ENCODE results near the gene CBLC. TPM values are rescaled to one million over a fixed set of nuclear protein-coding genes. Genes with fewer than 3 reads are reported as not detected.

CBLC gene
- total RNA-seq, 1 donor from 2014 or later: not detected

DNA sequence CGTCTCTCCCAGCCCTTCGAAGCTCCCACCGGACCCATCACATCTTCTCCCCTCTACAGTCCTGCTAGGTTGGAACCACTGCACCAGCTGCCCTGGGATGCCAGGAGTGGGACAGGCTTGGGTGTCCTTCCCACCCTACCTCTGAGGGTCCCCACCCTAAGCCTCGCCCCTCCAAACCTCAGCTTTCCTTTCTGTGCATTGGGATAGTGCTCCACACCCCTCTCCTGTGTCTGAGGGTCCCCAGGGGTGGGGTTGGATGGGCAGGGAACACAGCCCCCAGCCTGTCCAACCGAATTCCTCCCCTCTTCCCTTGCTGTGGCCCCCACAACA, 31.1 kb upstream of the CBLC start:
- H3K4me1 ChIP-seq (ENCODE audit: control insufficient read depth in 3 of 3, insufficient read depth in 3 of 3, low read length in 3 of 3): peaks cover 57 to 65% (median 58%) of the 10 kb centered on the region in 3 donors
- H3K27ac ChIP-seq (ENCODE audit: low read depth, low read length): peak overlapping the region; percentile 93
- H3K4me3 ChIP-seq (ENCODE audit: low read length in 3 of 3): peak overlapping the region in 1 of 3 donors; percentile 40
- no peaks in the 10 kb centered on the region for H3K27me3 ChIP-seq (ENCODE audit: control insufficient read depth in 3 of 3, insufficient read depth in 3 of 3, low read length in 3 of 3)
- no peaks in the 10 kb centered on the region for H3K9me3 ChIP-seq (ENCODE audit: control insufficient read depth in 3 of 3, low read length in 3 of 3)
- H3K36me3 ChIP-seq (ENCODE audit: control insufficient read depth in 3 of 3, insufficient read depth in 3 of 3, low read length in 3 of 3): peaks cover 7 to 13% (median 9%) of the 10 kb centered on the region in 3 donors
- peak overlapping the region in 2 of 3 donors; percentile 77 for H3K9ac ChIP-seq (ENCODE audit: low read depth in 1 of 3, low read length in 3 of 3)

DNA sequence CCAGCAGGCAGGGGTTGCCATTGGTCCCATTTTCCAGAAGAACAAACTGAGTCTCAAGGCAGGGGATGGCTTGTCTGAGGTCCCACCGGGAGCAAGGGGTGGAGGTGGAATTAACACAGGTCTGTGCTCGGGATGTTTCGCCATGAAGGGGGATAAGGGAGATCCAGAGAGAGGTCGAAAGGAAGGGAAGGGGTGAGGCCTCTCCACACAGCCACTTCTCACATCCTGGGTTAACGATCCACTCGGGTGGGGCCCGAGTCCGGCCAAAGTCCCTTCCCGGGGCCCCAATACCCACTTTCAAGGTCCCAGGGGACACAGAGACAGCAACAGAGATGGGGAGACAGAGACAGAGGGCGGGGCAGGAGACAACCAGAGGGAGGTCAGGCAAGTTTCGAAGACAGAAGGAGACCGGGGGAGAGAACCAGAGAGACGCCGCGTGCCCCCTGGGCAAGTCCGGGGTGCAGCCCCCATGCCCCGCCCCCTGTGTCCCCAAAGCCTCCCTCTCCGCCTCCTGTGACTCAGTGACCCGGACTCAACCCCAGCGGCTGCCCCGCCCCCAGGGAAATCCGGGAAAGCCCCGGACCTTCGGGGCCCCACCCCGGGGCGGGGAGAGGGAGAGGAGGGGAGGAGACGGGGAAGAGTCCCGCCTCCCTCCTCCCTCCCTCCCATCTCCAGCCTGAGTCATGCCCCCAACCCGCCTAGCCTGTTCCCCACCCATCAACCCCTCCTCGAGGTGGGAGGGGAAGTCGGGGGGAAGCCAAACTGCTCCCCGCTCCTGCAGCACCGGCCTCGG, 30.5 kb upstream of the CBLC start:
- H3K27ac ChIP-seq (ENCODE audit: low read depth, low read length): peak overlapping the region; percentile 93
- no peaks in the 10 kb centered on the region for H3K27me3 ChIP-seq (ENCODE audit: control insufficient read depth in 3 of 3, insufficient read depth in 3 of 3, low read length in 3 of 3)
- H3K4me1 ChIP-seq (ENCODE audit: control insufficient read depth in 3 of 3, insufficient read depth in 3 of 3, low read length in 3 of 3): peaks cover 55 to 67% (median 57%) of the 10 kb centered on the region in 3 donors
- H3K9ac ChIP-seq (ENCODE audit: low read depth in 1 of 3, low read length in 3 of 3): peak overlapping the region; percentile 77 to 96 (median 81)
- peaks cover 7 to 16% (median 12%) of the 10 kb centered on the region in 3 donors for H3K36me3 ChIP-seq (ENCODE audit: control insufficient read depth in 3 of 3, insufficient read depth in 3 of 3, low read length in 3 of 3)
- H3K4me3 ChIP-seq (ENCODE audit: low read length in 3 of 3): peak overlapping the region; percentile 65 to 86 (median 80)
- H3K9me3 ChIP-seq (ENCODE audit: control insufficient read depth in 3 of 3, low read length in 3 of 3): no peaks in the 10 kb centered on the region

DNA sequence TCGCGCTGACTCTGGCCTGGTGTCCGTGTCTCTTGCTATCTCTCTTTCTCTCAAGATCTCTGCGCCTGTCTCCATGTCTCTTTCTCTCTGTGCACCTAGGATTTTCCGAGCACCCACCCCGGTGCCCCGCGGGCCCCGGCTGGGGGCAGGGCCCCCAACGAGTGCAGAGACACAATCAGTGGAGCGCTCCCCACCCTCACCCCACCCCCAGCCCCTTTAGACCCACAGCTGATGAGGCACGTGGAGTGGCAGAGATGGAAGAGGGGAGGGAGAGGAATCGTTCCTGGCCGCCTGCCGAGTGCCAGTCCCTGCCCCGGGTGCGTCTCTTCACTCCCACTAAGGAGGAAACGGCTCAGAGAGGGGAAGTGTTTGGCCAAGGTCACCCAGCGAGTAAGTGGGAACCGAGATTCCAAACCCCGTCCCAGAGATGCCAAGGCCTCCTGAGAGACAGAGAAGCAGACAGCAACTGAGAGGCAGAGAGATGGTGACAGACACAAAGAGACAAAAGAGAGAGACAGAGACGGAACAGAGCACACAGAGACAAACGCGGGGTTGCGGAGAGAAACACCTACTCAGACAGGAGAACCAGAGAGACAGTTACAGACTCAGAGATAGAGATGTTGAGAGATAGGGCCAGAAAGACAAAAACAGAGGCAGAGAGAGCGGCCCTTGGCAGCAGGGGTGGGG, 29.8 kb upstream of the CBLC start:
- Histone ChIP-seq H3K36me3 (ENCODE audit: control insufficient read depth in 3 of 3, insufficient read depth in 3 of 3, low read length in 3 of 3) (peaks cover 13 to 22% (median 17%) of the 10 kb centered on the region in 3 donors), H3K4me3 (ENCODE audit: low read length in 3 of 3) (peak overlapping the region; percentile 65 to 86 (median 80)), H3K9ac (ENCODE audit: low read depth in 1 of 3, low read length in 3 of 3) (peak overlapping the region; percentile 74 to 96 (median 81)), H3K9me3 (ENCODE audit: control insufficient read depth in 3 of 3, low read length in 3 of 3) (no peaks in the 10 kb centered on the region), H3K27me3 (ENCODE audit: control insufficient read depth in 3 of 3, insufficient read depth in 3 of 3, low read length in 3 of 3) (no peaks in the 10 kb centered on the region), H3K4me1 (ENCODE audit: control insufficient read depth in 3 of 3, insufficient read depth in 3 of 3, low read length in 3 of 3) (peaks cover 55 to 67% (median 56%) of the 10 kb centered on the region in 3 donors), H3K27ac (ENCODE audit: low read depth, low read length) (peak overlapping the region; percentile 93)

DNA sequence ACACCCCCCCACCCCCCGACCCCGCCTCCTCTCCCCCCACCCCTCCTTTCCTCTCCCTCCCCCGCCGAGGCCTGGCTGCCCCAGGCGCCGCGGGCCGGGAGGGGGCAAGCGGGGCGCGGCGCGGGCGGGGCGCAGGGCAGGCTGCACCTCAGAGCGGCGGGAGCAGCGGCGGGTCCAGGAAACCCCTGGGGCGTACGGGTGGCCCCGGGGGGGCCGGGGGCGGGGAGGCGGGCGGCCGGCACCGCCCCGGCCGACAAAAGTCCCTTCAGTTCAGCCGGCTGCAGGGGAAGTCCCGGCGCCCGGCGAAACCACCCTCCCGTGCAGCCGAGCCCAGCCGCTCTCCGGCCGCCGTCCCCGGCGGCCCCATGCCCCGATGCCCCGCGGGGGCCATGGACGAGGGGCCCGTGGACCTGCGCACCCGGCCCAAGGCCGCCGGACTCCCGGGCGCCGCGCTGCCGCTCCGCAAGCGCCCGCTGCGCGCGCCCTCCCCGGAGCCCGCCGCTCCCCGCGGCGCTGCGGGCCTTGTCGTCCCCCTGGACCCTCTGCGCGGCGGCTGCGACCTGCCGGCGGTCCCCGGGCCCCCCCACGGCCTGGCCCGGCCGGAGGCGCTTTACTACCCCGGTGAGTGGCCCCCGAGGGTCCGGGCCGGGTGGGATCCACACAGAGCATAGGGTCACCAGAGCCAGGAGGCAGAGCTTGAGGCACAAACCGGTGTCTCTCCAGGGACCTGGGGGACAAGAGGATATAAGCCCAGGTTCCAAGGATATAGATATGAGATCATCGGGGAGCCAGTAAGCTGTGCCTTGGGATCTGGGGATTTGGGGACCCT, 29.1 kb upstream of the CBLC start, which contains the start of gene BCL3:
BCL3 (plus strand) TSS at position 283 of the 829 bp plus-strand sequence; CDS start at position 366, 83 bp downstream.
- H3K9me3 ChIP-seq (ENCODE audit: control insufficient read depth in 3 of 3, low read length in 3 of 3): no peaks in the 10 kb centered on the region
- H3K36me3 ChIP-seq (ENCODE audit: control insufficient read depth in 3 of 3, insufficient read depth in 3 of 3, low read length in 3 of 3): peaks cover 14 to 22% (median 17%) of the 10 kb centered on the region in 3 donors
- H3K4me3 ChIP-seq (ENCODE audit: low read length in 3 of 3): peak within 1 kb of the TSS; percentile 65 to 86 (median 83)
- H3K9ac ChIP-seq (ENCODE audit: low read depth in 1 of 3, low read length in 3 of 3): peak within 1 kb of the TSS; percentile 91 to 96 (median 92)
- H3K4me1 ChIP-seq (ENCODE audit: control insufficient read depth in 3 of 3, insufficient read depth in 3 of 3, low read length in 3 of 3): peaks cover 57 to 68% (median 58%) of the 10 kb centered on the region in 3 donors
- peak within 1 kb of the TSS; percentile 93 for H3K27ac ChIP-seq (ENCODE audit: low read depth, low read length)
- no peaks in the 10 kb centered on the region for H3K27me3 ChIP-seq (ENCODE audit: control insufficient read depth in 3 of 3, insufficient read depth in 3 of 3, low read length in 3 of 3)

DNA sequence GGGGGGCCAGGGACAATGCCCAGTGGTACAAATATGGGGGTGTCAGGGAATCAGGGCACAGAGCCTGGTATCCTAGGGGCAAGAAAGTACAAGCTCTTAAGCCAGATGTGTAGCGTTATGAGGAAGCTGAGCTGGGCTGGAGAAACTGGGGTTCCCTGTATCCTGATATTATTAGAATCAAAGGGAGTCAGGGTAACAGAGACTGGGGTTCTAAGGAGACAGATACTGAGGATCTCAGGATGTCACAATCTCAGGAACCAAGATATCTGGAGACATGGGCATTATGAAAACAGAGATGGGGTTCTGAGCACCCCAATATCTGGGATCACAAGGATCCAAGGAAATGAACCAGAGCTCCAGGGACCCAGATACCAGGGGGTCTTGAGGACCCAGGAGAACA, 28.4 kb upstream of the CBLC start:
- peaks cover 14 to 22% (median 17%) of the 10 kb centered on the region in 3 donors for H3K36me3 ChIP-seq (ENCODE audit: control insufficient read depth in 3 of 3, insufficient read depth in 3 of 3, low read length in 3 of 3)
- peak overlapping the region; percentile 61 to 83 (median 78) for H3K4me3 ChIP-seq (ENCODE audit: low read length in 3 of 3)
- H3K9ac ChIP-seq (ENCODE audit: low read depth in 1 of 3, low read length in 3 of 3): peak overlapping the region; percentile 76 to 92 (median 91)
- H3K27ac ChIP-seq (ENCODE audit: low read depth, low read length): peak overlapping the region; percentile 93
- no peaks in the 10 kb centered on the region for H3K27me3 ChIP-seq (ENCODE audit: control insufficient read depth in 3 of 3, insufficient read depth in 3 of 3, low read length in 3 of 3)
- peaks cover 61 to 73% (median 63%) of the 10 kb centered on the region in 3 donors for H3K4me1 ChIP-seq (ENCODE audit: control insufficient read depth in 3 of 3, insufficient read depth in 3 of 3, low read length in 3 of 3)
- H3K9me3 ChIP-seq (ENCODE audit: control insufficient read depth in 3 of 3, low read length in 3 of 3): no peaks in the 10 kb centered on the region

DNA sequence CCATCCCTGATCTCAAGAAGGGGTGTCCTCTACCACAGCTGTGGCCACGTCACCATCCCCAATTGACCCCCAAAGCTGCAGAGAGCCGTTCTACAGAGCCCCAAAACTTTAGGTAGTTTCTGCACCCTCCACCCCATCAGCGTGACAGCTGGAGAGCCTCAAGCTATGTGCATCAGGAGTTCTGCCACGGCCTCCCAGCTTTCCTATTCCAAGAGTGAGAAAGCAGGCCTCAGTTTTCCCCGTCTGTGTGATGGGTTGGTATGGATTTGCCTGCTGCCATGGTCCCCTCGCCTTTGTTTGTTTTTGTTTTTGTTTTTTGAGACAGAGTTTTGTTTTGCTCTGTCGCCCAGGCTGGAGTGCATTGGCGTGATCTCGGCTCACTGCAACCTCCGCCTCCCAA, 27.7 kb upstream of the CBLC start:
- Histone ChIP-seq H3K27me3 (ENCODE audit: control insufficient read depth in 3 of 3, insufficient read depth in 3 of 3, low read length in 3 of 3) (no peaks in the 10 kb centered on the region), H3K27ac (ENCODE audit: low read depth, low read length) (peak overlapping the region; percentile 93), H3K4me1 (ENCODE audit: control insufficient read depth in 3 of 3, insufficient read depth in 3 of 3, low read length in 3 of 3) (peaks cover 61 to 71% (median 64%) of the 10 kb centered on the region in 3 donors), H3K4me3 (ENCODE audit: low read length in 3 of 3) (peak overlapping the region; percentile 61 to 83 (median 78)), H3K9ac (ENCODE audit: low read depth in 1 of 3, low read length in 3 of 3) (peak overlapping the region; percentile 76 to 92 (median 91)), H3K36me3 (ENCODE audit: control insufficient read depth in 3 of 3, insufficient read depth in 3 of 3, low read length in 3 of 3) (peaks cover 14 to 22% (median 17%) of the 10 kb centered on the region in 3 donors), H3K9me3 (ENCODE audit: control insufficient read depth in 3 of 3, low read length in 3 of 3) (no peaks in the 10 kb centered on the region)

DNA sequence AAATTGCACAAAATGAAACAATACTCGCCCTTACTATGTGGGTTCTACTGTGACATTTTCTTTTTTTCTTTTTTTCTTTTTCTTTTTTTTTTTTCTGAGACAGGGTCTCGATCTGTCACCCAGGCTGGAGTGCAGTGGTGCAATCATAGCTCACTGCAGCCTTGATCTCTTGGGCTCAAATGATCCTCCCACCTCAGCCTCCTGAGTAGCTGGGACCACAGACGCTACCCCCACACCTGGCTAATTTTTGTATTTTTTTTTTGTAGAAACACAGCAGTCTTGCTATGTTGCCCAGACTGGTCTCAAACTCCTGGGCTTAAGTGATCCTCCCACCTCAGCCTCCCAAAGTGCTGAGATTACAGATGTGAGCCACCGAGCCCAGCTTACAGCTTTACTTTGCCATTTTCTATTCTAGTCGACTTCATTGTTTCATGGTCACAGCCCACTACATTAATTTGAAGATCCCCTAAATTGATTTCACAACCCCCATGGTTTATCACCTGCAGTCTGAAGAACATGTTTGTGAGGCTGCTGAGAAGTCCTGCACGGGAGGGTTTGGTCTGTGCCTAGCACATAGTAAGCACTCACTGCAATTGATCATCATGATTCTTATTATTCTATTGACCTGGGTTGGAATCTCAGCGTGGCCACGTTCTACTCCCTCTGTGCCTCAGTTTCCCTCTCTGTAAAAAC, 25.4 kb upstream of the CBLC start:
- no peaks in the 10 kb centered on the region for H3K9me3 ChIP-seq (ENCODE audit: control insufficient read depth in 3 of 3, low read length in 3 of 3)
- H3K9ac ChIP-seq (ENCODE audit: low read depth in 1 of 3, low read length in 3 of 3): peak overlapping the region; percentile 71 to 86 (median 78)
- peak overlapping the region; percentile 66 to 77 (median 66) for H3K4me3 ChIP-seq (ENCODE audit: low read length in 3 of 3)
- H3K27ac ChIP-seq (ENCODE audit: low read depth, low read length): peak overlapping the region; percentile 99
- H3K36me3 ChIP-seq (ENCODE audit: control insufficient read depth in 3 of 3, insufficient read depth in 3 of 3, low read length in 3 of 3): peaks cover 17 to 30% (median 21%) of the 10 kb centered on the region in 3 donors
- H3K4me1 ChIP-seq (ENCODE audit: control insufficient read depth in 3 of 3, insufficient read depth in 3 of 3, low read length in 3 of 3): peaks cover 69 to 72% (median 70%) of the 10 kb centered on the region in 3 donors
- no peaks in the 10 kb centered on the region for H3K27me3 ChIP-seq (ENCODE audit: control insufficient read depth in 3 of 3, insufficient read depth in 3 of 3, low read length in 3 of 3)

DNA sequence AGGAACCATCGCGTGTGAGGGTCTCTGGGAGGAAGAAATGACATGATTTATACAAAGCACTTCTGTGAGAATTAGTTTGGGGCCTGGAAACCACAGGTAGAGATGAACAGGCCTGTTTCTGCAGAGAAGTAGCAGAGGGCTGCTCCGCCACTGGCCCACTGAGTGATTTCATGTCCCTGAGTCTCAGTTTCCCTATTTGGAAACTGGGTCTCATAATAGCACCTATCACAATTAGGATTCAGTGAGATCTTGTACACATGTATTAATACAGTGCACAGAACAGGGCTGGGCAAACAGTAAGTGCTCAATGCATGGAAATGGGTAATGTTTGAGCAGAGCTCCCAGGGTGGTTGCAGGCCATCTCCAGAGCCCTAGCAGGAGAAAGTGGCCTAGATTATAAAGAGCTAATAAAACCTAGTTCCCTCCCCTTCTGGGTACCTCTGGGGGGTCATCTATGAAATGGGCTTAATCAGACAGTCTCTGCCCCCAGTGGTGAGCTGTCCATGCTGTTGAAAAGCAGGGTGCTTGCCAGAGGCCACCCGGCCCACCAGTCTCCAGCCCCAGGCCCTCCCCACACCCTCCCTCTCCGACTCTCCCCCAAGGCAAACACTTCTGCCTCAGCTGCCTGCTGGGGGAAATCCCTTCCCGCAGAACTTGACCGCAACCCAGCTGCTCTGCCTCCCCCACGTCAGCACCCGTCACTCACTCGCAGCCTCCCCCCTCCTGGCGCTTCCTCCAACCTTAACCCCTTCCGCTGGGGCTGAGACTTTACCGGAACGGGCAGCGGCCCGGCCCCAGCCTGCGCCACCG, 24.7 kb upstream of the CBLC start:
- Histone ChIP-seq H3K4me3 (ENCODE audit: low read length in 3 of 3) (peak overlapping the region; percentile 66 to 77 (median 66)), H3K4me1 (ENCODE audit: control insufficient read depth in 3 of 3, insufficient read depth in 3 of 3, low read length in 3 of 3) (peaks cover 71 to 79% (median 72%) of the 10 kb centered on the region in 3 donors), H3K9ac (ENCODE audit: low read depth in 1 of 3, low read length in 3 of 3) (peak overlapping the region; percentile 71 to 86 (median 78)), H3K9me3 (ENCODE audit: control insufficient read depth in 3 of 3, low read length in 3 of 3) (no peaks in the 10 kb centered on the region), H3K27me3 (ENCODE audit: control insufficient read depth in 3 of 3, insufficient read depth in 3 of 3, low read length in 3 of 3) (no peaks in the 10 kb centered on the region), H3K36me3 (ENCODE audit: control insufficient read depth in 3 of 3, insufficient read depth in 3 of 3, low read length in 3 of 3) (peaks cover 17 to 34% (median 21%) of the 10 kb centered on the region in 3 donors), H3K27ac (ENCODE audit: low read depth, low read length) (peak overlapping the region; percentile 99)

All from skeletal muscle tissue (tissue), 4 donors.